Measurements from ENCODE around the gene CENPH. TPM values are rescaled to one million over a fixed set of nuclear protein-coding genes. Genes with fewer than 3 reads are reported as not detected.
"Not testable (repeated sequence)": the region's sequence is repeated elsewhere in the genome, so short reads cannot be mapped to it uniquely, and the experiment has no call there.

CENPH gene
- total and polyA plus RNA-seq, 9 donors: 11.4 to 16.2 (median 12.9) TPM

DNA sequence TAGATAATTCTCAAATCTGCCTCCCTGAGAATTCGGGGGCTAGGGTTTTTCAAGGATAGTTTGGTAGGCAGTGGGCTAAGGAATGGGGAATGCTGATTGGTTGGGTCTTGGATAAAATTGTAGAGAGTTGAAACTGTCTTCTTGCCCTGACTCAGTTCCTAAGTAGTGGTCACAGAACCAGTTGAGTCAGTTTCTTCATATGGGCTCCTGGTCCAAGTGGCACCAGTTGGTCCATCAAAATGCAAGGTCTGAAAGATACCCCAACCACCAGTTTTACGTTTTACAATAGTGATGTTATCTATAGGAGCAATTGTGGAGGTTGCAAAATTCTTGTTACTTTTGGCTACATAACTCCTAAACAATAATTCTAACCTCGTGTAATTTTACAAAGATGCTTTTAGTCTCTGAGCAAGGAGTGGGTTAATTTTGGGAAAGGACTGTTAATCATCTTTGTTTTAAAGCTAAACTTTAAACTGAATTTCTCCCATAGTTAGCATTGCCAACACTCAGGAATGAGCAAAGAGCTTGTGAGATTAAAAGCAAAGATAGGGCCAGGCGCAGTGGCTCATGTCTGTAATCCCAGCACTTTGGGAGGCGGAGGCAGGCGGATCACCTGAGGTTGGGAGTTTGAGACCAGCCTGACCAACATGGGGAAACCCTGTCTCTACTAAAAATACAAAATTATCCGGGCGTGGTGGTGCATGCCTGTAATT is 53.0 kb downstream of the CENPH start:
- H3K4me1 ChIP-seq (ENCODE audit: control insufficient read depth, insufficient read depth, low read length): no peaks in the 10 kb centered on the region
- 100% methylated on average over 1 of the region's 8 CpGs for WGBS (ENCODE audit: insufficient coverage)
- no peak for DNase-seq
- no peak overlapping the region for H3K4me3 ChIP-seq (ENCODE audit: low read length)
- H3K36me3 ChIP-seq (ENCODE audit: control insufficient read depth, insufficient read depth, low read length): peaks cover 5% of the 10 kb centered on the region
- no peak overlapping the region for H3K27ac ChIP-seq (ENCODE audit: low read length)
- H3K27me3 ChIP-seq (ENCODE audit: control insufficient read depth, insufficient read depth, low read length): no peaks in the 10 kb centered on the region
- no peaks in the 10 kb centered on the region for H3K9me3 ChIP-seq (replicated peaks; ENCODE audit: control insufficient read depth, low read depth, low read length)

- no peaks in the 10 kb centered on the region for H3K27me3 ChIP-seq (ENCODE audit: control insufficient read depth, insufficient read depth, low read length)
- no peak overlapping the region for H3K27ac ChIP-seq (ENCODE audit: low read length)
- DNase-seq: no peak
- H3K9me3 ChIP-seq (replicated peaks; ENCODE audit: control insufficient read depth, low read depth, low read length): no peaks in the 10 kb centered on the region
- no peaks in the 10 kb centered on the region for H3K36me3 ChIP-seq (ENCODE audit: control insufficient read depth, insufficient read depth, low read length)
- H3K4me3 ChIP-seq (ENCODE audit: low read length): no peak overlapping the region
- no peaks in the 10 kb centered on the region for H3K4me1 ChIP-seq (ENCODE audit: control insufficient read depth, insufficient read depth, low read length)
- 100% methylated on average over 3 of the region's 5 CpGs for WGBS (ENCODE audit: insufficient coverage)
Observed at GRCh38 chr5:69245031-69245430, 55.6 kb downstream of the CENPH start.

GRCh38 chr5:69248019-69248418 is 58.6 kb downstream of the CENPH start:
- no CpG with 5 or more reads among the region's 2 CpGs for WGBS (ENCODE audit: insufficient coverage)
- Histone ChIP-seq H3K27me3 (ENCODE audit: control insufficient read depth, insufficient read depth, low read length) (no peaks in the 10 kb centered on the region), H3K36me3 (ENCODE audit: control insufficient read depth, insufficient read depth, low read length) (no peaks in the 10 kb centered on the region), H3K4me1 (ENCODE audit: control insufficient read depth, insufficient read depth, low read length) (no peaks in the 10 kb centered on the region), H3K27ac (ENCODE audit: low read length) (no peak overlapping the region), H3K9me3 (replicated peaks; ENCODE audit: control insufficient read depth, low read depth, low read length) (no peaks in the 10 kb centered on the region), H3K4me3 (ENCODE audit: low read length) (no peak overlapping the region)
- no peak for DNase-seq

DNA sequence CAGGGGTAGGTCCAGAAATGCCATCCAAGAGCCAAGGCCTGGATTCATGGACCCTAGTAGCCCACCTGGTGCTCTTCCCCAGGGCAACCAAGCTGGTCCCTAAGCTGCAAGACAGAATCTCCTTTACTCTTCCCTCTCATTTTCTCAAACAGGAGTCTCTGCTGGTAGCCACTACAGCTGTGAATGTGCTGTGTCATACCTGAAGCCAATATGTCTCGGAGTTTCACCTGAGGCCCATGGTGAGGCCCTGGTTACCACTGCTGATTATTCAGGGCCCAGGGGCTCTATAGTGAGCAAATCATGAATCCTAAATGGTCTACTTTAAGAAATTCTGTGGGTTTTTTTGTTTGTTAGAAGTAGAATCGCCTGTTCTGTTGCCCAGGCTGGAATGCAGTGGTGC is 61.2 kb downstream of the CENPH start:
- H3K27ac ChIP-seq (ENCODE audit: low read length): no peak overlapping the region
- H3K4me1 ChIP-seq (ENCODE audit: control insufficient read depth, insufficient read depth, low read length): no peaks in the 10 kb centered on the region
- WGBS (ENCODE audit: insufficient coverage): 88% methylated on average over 1 of the region's 2 CpGs
- no peaks in the 10 kb centered on the region for H3K27me3 ChIP-seq (ENCODE audit: control insufficient read depth, insufficient read depth, low read length)
- H3K36me3 ChIP-seq (ENCODE audit: control insufficient read depth, insufficient read depth, low read length): no peaks in the 10 kb centered on the region
- no peaks in the 10 kb centered on the region for H3K9me3 ChIP-seq (replicated peaks; ENCODE audit: control insufficient read depth, low read depth, low read length)
- H3K4me3 ChIP-seq (ENCODE audit: low read length): no peak overlapping the region
- no peak for DNase-seq

- H3K9me3 ChIP-seq (replicated peaks; ENCODE audit: control insufficient read depth, low read depth, low read length): no peaks in the 10 kb centered on the region
- H3K36me3 ChIP-seq (ENCODE audit: control insufficient read depth, insufficient read depth, low read length): peaks cover 5% of the 10 kb centered on the region
- H3K4me1 ChIP-seq (ENCODE audit: control insufficient read depth, insufficient read depth, low read length): no peaks in the 10 kb centered on the region
- H3K4me3 ChIP-seq (ENCODE audit: low read length): no peak overlapping the region
- WGBS (ENCODE audit: insufficient coverage): no CpG with 5 or more reads among the region's 3 CpGs
- no peaks in the 10 kb centered on the region for H3K27me3 ChIP-seq (ENCODE audit: control insufficient read depth, insufficient read depth, low read length)
- no peak overlapping the region for H3K27ac ChIP-seq (ENCODE audit: low read length)
- DNase-seq: no peak
Observed at GRCh38 chr5:69252437-69252836, 63.1 kb downstream of the CENPH start.

GRCh38 chr5:69255940-69256339 is 66.6 kb downstream of the CENPH start:
- not testable (repeated sequence) for DNase-seq; H3K4me3 ChIP-seq (ENCODE audit: low read length); H3K9me3 ChIP-seq (replicated peaks; ENCODE audit: control insufficient read depth, low read depth, low read length); H3K27ac ChIP-seq (ENCODE audit: low read length); H3K27me3 ChIP-seq (ENCODE audit: control insufficient read depth, insufficient read depth, low read length); H3K4me1 ChIP-seq (ENCODE audit: control insufficient read depth, insufficient read depth, low read length)
- H3K36me3 ChIP-seq (ENCODE audit: control insufficient read depth, insufficient read depth, low read length): peaks cover 19% of the 10 kb centered on the region
- 100% methylated on average over 3 of the region's 4 CpGs for WGBS (ENCODE audit: insufficient coverage)

GRCh38 chr5:69257577-69257976 is 68.2 kb downstream of the CENPH start:
- Histone ChIP-seq H3K36me3 (ENCODE audit: control insufficient read depth, insufficient read depth, low read length) (peaks cover 24% of the 10 kb centered on the region), H3K4me1 (ENCODE audit: control insufficient read depth, insufficient read depth, low read length) (no peaks in the 10 kb centered on the region), H3K4me3 (ENCODE audit: low read length) (no peak overlapping the region), H3K9me3 (replicated peaks; ENCODE audit: control insufficient read depth, low read depth, low read length) (no peaks in the 10 kb centered on the region), H3K27me3 (ENCODE audit: control insufficient read depth, insufficient read depth, low read length) (no peaks in the 10 kb centered on the region), H3K27ac (ENCODE audit: low read length) (no peak overlapping the region)
- whole genome bisulfite sequencing (ENCODE audit: insufficient coverage): no CpG with 5 or more reads among the region's 1 CpG
- no peak for DNase-seq

Other genes with a start within 250 kb of the CENPH start
- gene SLC30A5, start 95.6 kb upstream of the CENPH start, total RNA-seq: 42.7 TPM
- 10 to 100 TPM; 35.0 to 60.4 (median 42.0) TPM for gene SLC30A5, start 95.6 kb upstream of the CENPH start, polyA plus RNA-seq (ENCODE audit: insufficient read depth in 1 of 8, insufficient read length in 8 of 8, low replicate concordance in 1 of 8)
- gene CCNB1, start 22.4 kb upstream of the CENPH start, total RNA-seq: 26.3 TPM
- gene CCNB1, start 22.4 kb upstream of the CENPH start, polyA plus RNA-seq (ENCODE audit: insufficient read depth in 1 of 8, insufficient read length in 8 of 8, low replicate concordance in 1 of 8): 10 to 100 TPM; 34.2 to 53.8 (median 42.4) TPM
- gene CDK7, start 45.3 kb downstream of the CENPH start, total RNA-seq: 18.3 TPM
- gene CDK7, start 45.3 kb downstream of the CENPH start, polyA plus RNA-seq (ENCODE audit: insufficient read depth in 1 of 8, insufficient read length in 8 of 8, low replicate concordance in 1 of 8): 10 to 100 TPM; 15.9 to 24.4 (median 19.7) TPM
- gene CCDC125, start 143.2 kb downstream of the CENPH start, total RNA-seq: 2.2 TPM
- 1 to 10 TPM; 2.8 to 4.1 (median 3.5) TPM for gene CCDC125, start 143.2 kb downstream of the CENPH start, polyA plus RNA-seq (ENCODE audit: insufficient read depth in 1 of 8, insufficient read length in 8 of 8, low replicate concordance in 1 of 8)
- gene AK6, start 179.9 kb downstream of the CENPH start, total RNA-seq: 40.2 TPM
- gene AK6, start 179.9 kb downstream of the CENPH start, polyA plus RNA-seq (ENCODE audit: insufficient read depth in 1 of 8, insufficient read length in 8 of 8, low replicate concordance in 1 of 8): 10 to 100 TPM; 35.9 to 53.9 (median 44.6) TPM
- 38.3 TPM for gene TAF9, start 179.9 kb downstream of the CENPH start, total RNA-seq
- gene TAF9, start 179.9 kb downstream of the CENPH start, polyA plus RNA-seq (ENCODE audit: insufficient read depth in 1 of 8, insufficient read length in 8 of 8, low replicate concordance in 1 of 8): 10 to 100 TPM; 31.2 to 38.3 (median 37.5) TPM
- gene RAD17, start 180.2 kb downstream of the CENPH start, total RNA-seq: 21.2 TPM
- 10 to 100 TPM; 20.6 to 26.4 (median 23.2) TPM for gene RAD17, start 180.2 kb downstream of the CENPH start, polyA plus RNA-seq (ENCODE audit: insufficient read depth in 1 of 8, insufficient read length in 8 of 8, low replicate concordance in 1 of 8)
- gene MARVELD2, start 225.5 kb downstream of the CENPH start, total RNA-seq: 0.31 TPM
- 1 to 10 TPM in 2 of 8 donors, under 1 TPM in 6; 0.14 to 3.2 (median 0.36) TPM for gene MARVELD2, start 225.5 kb downstream of the CENPH start, polyA plus RNA-seq (ENCODE audit: insufficient read depth in 1 of 8, insufficient read length in 8 of 8, low replicate concordance in 1 of 8)

All from muscle of leg (tissue), 11 donors.